ENCODE data around the gene RAF1.
A peak's percentile ranks its signal among the peaks of the same experiment; 100 is the strongest.
"Not testable (repeated sequence)": the region's sequence is repeated elsewhere in the genome, so short reads cannot be mapped to it uniquely, and the experiment has no call there.

The RAF1 gene

GRCh38 chr3:12705981-12706380, 42.1 kb upstream of the RAF1 start:
- no peak for DNase-seq (ENCODE audit: low spot score)
- no peak for TF ChIP-seq CTCF (conservative IDR thresholded peaks at IDR 0.05; ENCODE audit: low read depth)
- no peak overlapping the region for H3K27ac ChIP-seq
- ChIA-PET CTCF (interaction anchor here (0.7 to 0.9 kb wide), 2 partner anchors 44 to 79 kb away, joined by 3 to 4 read pairs; no protein-coding TSS in a partner anchor), POLR2A (ENCODE audit: low non-redundant PET) (no interaction called here)

GRCh38 chr3:12705374-12705926, 41.5 kb upstream of the RAF1 start:
- ChIA-PET POLR2A (ENCODE audit: low non-redundant PET) (no interaction called here), CTCF (interaction anchor here (0.9 kb wide), 1 partner anchor 43 kb away, joined by 3 read pairs; no protein-coding TSS in a partner anchor)
- H3K27ac ChIP-seq, result no peak overlapping the region
- no peak for DNase-seq (ENCODE audit: low spot score)
- no peak for TF ChIP-seq CTCF (conservative IDR thresholded peaks at IDR 0.05; ENCODE audit: low read depth)

GRCh38 chr3:12702501-12702900, 38.6 kb upstream of the RAF1 start:
- ChIA-PET CTCF (no interaction called here), POLR2A (ENCODE audit: low non-redundant PET) (no interaction called here)
- no peak overlapping the region for H3K27ac ChIP-seq
- DNase-seq (ENCODE audit: low spot score), result no peak
- TF ChIP-seq CTCF (conservative IDR thresholded peaks at IDR 0.05; ENCODE audit: low read depth), result no peak

GRCh38 chr3:12701601-12702000, 37.7 kb upstream of the RAF1 start:
- POLR2A ChIA-PET (ENCODE audit: low non-redundant PET); DNase-seq (ENCODE audit: low spot score): not testable (repeated sequence)
- H3K27ac ChIP-seq, result peak overlapping the region; percentile 21
- CTCF ChIA-PET, result interaction anchor here (0.5 kb wide), 1 partner anchor 120 kb away, joined by 3 read pairs; no protein-coding TSS in a partner anchor

GRCh38 chr3:12700800-12701199, 36.9 kb upstream of the RAF1 start:
- CTCF ChIA-PET, result interaction anchor here (0.5 kb wide), 1 partner anchor 55 kb away, joined by 4 read pairs; no protein-coding TSS in a partner anchor
- H3K27ac ChIP-seq, result no peak overlapping the region
- POLR2A ChIA-PET (ENCODE audit: low non-redundant PET), result no interaction called here
- DNase-seq (ENCODE audit: low spot score), result no peak
- TF ChIP-seq CTCF (conservative IDR thresholded peaks at IDR 0.05; ENCODE audit: low read depth), result no peak

GRCh38 chr3:12695916-12696315, 32.0 kb upstream of the RAF1 start:
- no peak for TF ChIP-seq CTCF (conservative IDR thresholded peaks at IDR 0.05; ENCODE audit: low read depth)
- no peak for DNase-seq (ENCODE audit: low spot score)
- CTCF ChIA-PET, result interaction anchor here (0.7 kb wide), 1 partner anchor 1745 kb away, joined by 3 read pairs; no protein-coding TSS in a partner anchor
- POLR2A ChIA-PET (ENCODE audit: low non-redundant PET), result no interaction called here
- H3K27ac ChIP-seq, result no peak overlapping the region

GRCh38 chr3:12695112-12695511, 31.2 kb upstream of the RAF1 start:
- no peak for DNase-seq (ENCODE audit: low spot score)
- TF ChIP-seq CTCF (conservative IDR thresholded peaks at IDR 0.05; ENCODE audit: low read depth), result no peak
- ChIA-PET CTCF (no interaction called here), POLR2A (ENCODE audit: low non-redundant PET) (no interaction called here)
- H3K27ac ChIP-seq, result no peak overlapping the region

Measured in RWPE1 (cell line).